ENCODE results near the gene ADORA2A. TPM values are rescaled to one million over a fixed set of nuclear protein-coding genes. Genes with fewer than 3 reads are reported as not detected.

ADORA2A gene
- total RNA-seq, 1 experiment from 2014 or later, result 3.5 TPM

DNA sequence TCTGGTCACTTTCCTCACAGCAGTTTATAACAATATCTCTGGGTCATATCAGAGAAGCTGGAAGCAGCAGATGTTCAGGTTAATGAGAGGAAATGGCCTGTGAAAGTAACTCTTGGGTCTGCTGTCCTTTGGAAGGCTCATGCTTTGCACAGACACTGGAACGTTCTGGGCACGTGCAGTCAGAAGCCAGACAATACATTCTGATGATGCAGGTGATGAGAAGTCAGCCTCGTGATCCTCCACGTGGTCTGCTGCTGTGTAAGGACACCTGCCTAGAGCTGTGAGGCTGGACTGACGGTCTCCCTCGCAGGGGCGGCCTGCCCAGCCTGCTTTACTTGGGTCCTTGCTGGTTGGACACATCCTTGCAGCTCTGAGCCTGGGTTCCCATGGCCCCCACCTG, 18.8 kb upstream of the ADORA2A start:
- H4K91ac ChIP-seq (ENCODE audit: insufficient read length, low read depth, low read length), result no peak overlapping the region
- H3K14ac ChIP-seq (ENCODE audit: insufficient read depth, low read length), result no peak overlapping the region
- no peak overlapping the region for H2AFZ ChIP-seq (ENCODE audit: low read length)
- no peak overlapping the region for H2BK12ac ChIP-seq (ENCODE audit: insufficient read length, low read depth, low read length)
- no peak overlapping the region for H4K8ac ChIP-seq (replicated peaks; ENCODE audit: insufficient read length, low read depth, low read length)
- Mint-ChIP-seq H3K27me3 (ENCODE audit: low read depth) (no peaks in the 10 kb centered on the region), H3K27ac (no peak overlapping the region), H3K9me3 (no peaks in the 10 kb centered on the region), H3K36me3 (ENCODE audit: insufficient read depth in 1 of 3, low read depth in 3 of 3) (peaks cover 16 to 34% (median 29%) of the 10 kb centered on the region in 3 experiments), H3K4me1 (peaks cover 15 to 17% of the 10 kb centered on the region in 2 experiments), H3K4me3 (no peak overlapping the region)
- no peak for DNase-seq
- no peaks in the 10 kb centered on the region for H4K20me1 ChIP-seq (ENCODE audit: control insufficient read depth, insufficient read depth, insufficient read length)
- H3K79me1 ChIP-seq (ENCODE audit: insufficient read depth, low read depth, low read length, poor library complexity, severe bottlenecking), result no peaks in the 10 kb centered on the region
- H3K4ac ChIP-seq (ENCODE audit: low read depth, low read length), result no peak overlapping the region
- no peak overlapping the region for H4K5ac ChIP-seq (ENCODE audit: insufficient read length, low read depth, low read length)
- H3K23me2 ChIP-seq (ENCODE audit: insufficient read length, low read depth, low read length, poor library complexity, severe bottlenecking), result no peaks in the 10 kb centered on the region
- no peak overlapping the region for H3K27ac ChIP-seq (ENCODE audit: insufficient read length, low read depth, low read length)
- no peak overlapping the region for H3K9ac ChIP-seq (ENCODE audit: extremely low read depth, insufficient read length, low read length)
- H3K18ac ChIP-seq (ENCODE audit: insufficient read length, low read depth, low read length), result no peak overlapping the region
- TF ChIP-seq, protein P1, sequence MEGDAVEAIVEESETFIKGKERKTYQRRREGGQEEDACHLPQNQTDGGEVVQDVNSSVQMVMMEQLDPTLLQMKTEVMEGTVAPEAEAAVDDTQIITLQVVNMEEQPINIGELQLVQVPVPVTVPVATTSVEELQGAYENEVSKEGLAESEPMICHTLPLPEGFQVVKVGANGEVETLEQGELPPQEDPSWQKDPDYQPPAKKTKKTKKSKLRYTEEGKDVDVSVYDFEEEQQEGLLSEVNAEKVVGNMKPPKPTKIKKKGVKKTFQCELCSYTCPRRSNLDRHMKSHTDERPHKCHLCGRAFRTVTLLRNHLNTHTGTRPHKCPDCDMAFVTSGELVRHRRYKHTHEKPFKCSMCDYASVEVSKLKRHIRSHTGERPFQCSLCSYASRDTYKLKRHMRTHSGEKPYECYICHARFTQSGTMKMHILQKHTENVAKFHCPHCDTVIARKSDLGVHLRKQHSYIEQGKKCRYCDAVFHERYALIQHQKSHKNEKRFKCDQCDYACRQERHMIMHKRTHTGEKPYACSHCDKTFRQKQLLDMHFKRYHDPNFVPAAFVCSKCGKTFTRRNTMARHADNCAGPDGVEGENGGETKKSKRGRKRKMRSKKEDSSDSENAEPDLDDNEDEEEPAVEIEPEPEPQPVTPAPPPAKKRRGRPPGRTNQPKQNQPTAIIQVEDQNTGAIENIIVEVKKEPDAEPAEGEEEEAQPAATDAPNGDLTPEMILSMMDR (conservative IDR thresholded peaks at IDR 0.05), result no peak
- H3K56ac ChIP-seq (ENCODE audit: insufficient read length, low read depth, low read length), result no peak overlapping the region
- no peak overlapping the region for H3K4me2 ChIP-seq (ENCODE audit: insufficient read depth, insufficient read length, low read length)
- WGBS (ENCODE audit: extremely low coverage, insufficient read length, low lambda C conversion rate), result no CpG with 5 or more reads among the region's 7 CpGs
- no peaks in the 10 kb centered on the region for H3K9me3 ChIP-seq (ENCODE audit: control insufficient read depth, low read depth, low read length)
- H2BK120ac ChIP-seq (ENCODE audit: low read depth, low read length, poor library complexity, severe bottlenecking), result no peak overlapping the region
- H2BK5ac ChIP-seq (ENCODE audit: insufficient read length, low read length), result no peak overlapping the region
- no peaks in the 10 kb centered on the region for H3K79me2 ChIP-seq (ENCODE audit: insufficient read depth, low read length)
- no peak overlapping the region for H2BK15ac ChIP-seq (ENCODE audit: low read depth, low read length)
- no peak overlapping the region for H3K23ac ChIP-seq (ENCODE audit: insufficient read length, low read depth, low read length)
- H3K27me3 ChIP-seq (ENCODE audit: insufficient read depth, low read length), result no peaks in the 10 kb centered on the region
- H3K4me1 ChIP-seq (ENCODE audit: insufficient read depth, low read length), result no peaks in the 10 kb centered on the region
- no peak overlapping the region for H3T11ph ChIP-seq (ENCODE audit: low read length)
- no peak overlapping the region for H2BK20ac ChIP-seq (ENCODE audit: low read depth, low read length, poor library complexity, severe bottlenecking)
- no peak overlapping the region for H2AK5ac ChIP-seq (ENCODE audit: insufficient read length, low read length)

Data from H9 (cell line).